Liver (tissue), 3 donors: ENCODE results near the gene FAM227B.

ENCODE experiments used
- EGR1 ChIP-seq, 2 donors: IDR thresholded peaks; 2 replicates each; pipeline ENCODE4 v1.6.1; 2016 to 2018; ENCODE audit warnings: antibody characterized with exemption in 2 of 2, low read depth in 2 of 2
- RAD21 ChIP-seq, 2 donors: IDR thresholded peaks; 2 replicates each; pipeline ENCODE4 v1.6.1; 2016; ENCODE audit warnings: antibody characterized with exemption in 2 of 2, mild to moderate bottlenecking in 2 of 2
- SP1 ChIP-seq: IDR thresholded peaks from 2 replicates; pipeline ENCODE4 v1.6.1; 2018; ENCODE audit warnings: antibody characterized with exemption, mild to moderate bottlenecking
- TF ChIP-seq, protein P1 (sequence below): fragments of 150-350 bp; IDR thresholded peaks from 2 replicates; pipeline ENCODE4 v1.5.1; 2017; ENCODE audit warnings: improper control_type of control experiment, low read depth, low read length; ENCODE audit not compliant: missing input control
- donor health status: healthy.
- donor health status: healthy.

DNA sequence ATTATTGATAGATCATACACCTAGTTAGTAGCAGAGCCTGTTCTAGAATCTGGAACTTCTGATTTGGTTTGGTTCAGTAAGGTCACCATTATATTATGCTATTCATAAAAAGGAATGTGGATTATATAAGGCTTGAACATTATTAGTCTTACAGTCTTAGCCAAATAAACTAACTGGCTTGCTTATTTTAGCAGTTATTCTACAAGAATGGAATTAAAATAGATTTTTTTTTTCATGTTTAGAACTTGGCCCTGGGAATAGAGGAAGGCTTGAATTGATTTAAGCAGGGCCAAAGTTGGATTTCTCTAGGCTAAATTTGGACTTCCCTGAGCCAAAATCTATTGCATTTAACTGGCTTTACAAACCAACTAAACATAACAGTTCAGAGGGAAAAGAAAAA lies 24.7 kb upstream of the FAM227B start:
- TF ChIP-seq, protein P1, sequence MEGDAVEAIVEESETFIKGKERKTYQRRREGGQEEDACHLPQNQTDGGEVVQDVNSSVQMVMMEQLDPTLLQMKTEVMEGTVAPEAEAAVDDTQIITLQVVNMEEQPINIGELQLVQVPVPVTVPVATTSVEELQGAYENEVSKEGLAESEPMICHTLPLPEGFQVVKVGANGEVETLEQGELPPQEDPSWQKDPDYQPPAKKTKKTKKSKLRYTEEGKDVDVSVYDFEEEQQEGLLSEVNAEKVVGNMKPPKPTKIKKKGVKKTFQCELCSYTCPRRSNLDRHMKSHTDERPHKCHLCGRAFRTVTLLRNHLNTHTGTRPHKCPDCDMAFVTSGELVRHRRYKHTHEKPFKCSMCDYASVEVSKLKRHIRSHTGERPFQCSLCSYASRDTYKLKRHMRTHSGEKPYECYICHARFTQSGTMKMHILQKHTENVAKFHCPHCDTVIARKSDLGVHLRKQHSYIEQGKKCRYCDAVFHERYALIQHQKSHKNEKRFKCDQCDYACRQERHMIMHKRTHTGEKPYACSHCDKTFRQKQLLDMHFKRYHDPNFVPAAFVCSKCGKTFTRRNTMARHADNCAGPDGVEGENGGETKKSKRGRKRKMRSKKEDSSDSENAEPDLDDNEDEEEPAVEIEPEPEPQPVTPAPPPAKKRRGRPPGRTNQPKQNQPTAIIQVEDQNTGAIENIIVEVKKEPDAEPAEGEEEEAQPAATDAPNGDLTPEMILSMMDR, result no peak
- TF ChIP-seq EGR1 (IDR thresholded peaks at IDR 0.05; ENCODE audit: low read depth in 2 of 2), result no peak
- TF ChIP-seq RAD21 (IDR thresholded peaks at IDR 0.05), result no peak
- no peak for TF ChIP-seq SP1
